Heart left ventricle (tissue), 13 donors: Measurements from ENCODE around the gene FRS2.

Experiments
- CTCF ChIP-seq, 12 donors: fragments of 200-600 bp; sonication (generic) in 4 of 12; IDR thresholded peaks; one replicate each; pipeline versions ENCODE4 v1.5.0 to v1.8.0; 2018 to 2022; ENCODE audit warnings: antibody characterized with exemption in 12 of 12, mild to moderate bottlenecking in 5 of 12
- POLR2A ChIP-seq, 2 donors: fragments of 450-650 bp; IDR thresholded peaks; one replicate each; pipeline ENCODE4 v1.6.1; 2017; ENCODE audit warnings: antibody characterized with exemption in 2 of 2, mild to moderate bottlenecking in 2 of 2, moderate library complexity in 2 of 2
- donor health status: ischemic (EF 13 %, LVEDD 7.1; RV severe dilation, severe dysfunction).
- donor health status: DM: no; HTN: yes; CAD: no.
- donor health status: DM: no; HTN: no; CAD: no.
- donor health status: ischemic (EF 25% LVEDD 6.9; RV normal size, moderate dysfunction).
- donor health status: ischemic (EF 25% LVEDD 5.7; RV mildly dilated, moderate dysfunction).
- donor health status: ischemic (EF 35%, LVEDD 5.7; RV mildly dilated, moderate dysfunction).
- donor health status: nonischemic (EF 11% LVEDD 7.7; RV severe dilation, severe dysfunction).
- donor health status: DM: yes; HTN: yes; CAD: no.
- donor health status: PGD.
- donor health status: ischemic (EF 29% LVEDD 5.4; RV normal size, mild dysfunction).
- donor health status: nonischemic (EF 23%, LVEDD 6.1; RV moderate dilation, normal function).

GRCh38 chr12:69490920-69491643, 20.9 kb downstream of the FRS2 start:
- no peak for TF ChIP-seq CTCF (IDR thresholded peaks at IDR 0.05)
- TF ChIP-seq POLR2A (IDR thresholded peaks at IDR 0.05): no peak
